ENCODE results near the gene KLK10. TPM values are rescaled to one million over a fixed set of nuclear protein-coding genes. Genes with fewer than 3 reads are reported as not detected.

KLK10 gene, protein sequence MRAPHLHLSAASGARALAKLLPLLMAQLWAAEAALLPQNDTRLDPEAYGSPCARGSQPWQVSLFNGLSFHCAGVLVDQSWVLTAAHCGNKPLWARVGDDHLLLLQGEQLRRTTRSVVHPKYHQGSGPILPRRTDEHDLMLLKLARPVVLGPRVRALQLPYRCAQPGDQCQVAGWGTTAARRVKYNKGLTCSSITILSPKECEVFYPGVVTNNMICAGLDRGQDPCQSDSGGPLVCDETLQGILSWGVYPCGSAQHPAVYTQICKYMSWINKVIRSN
- total RNA-seq = 1.9 TPM

GRCh38 chr19:51019544-51019925 lies at the start of gene KLK10:
KLK10 (minus strand) TSS chr19:51019709; CDS start chr19:51019130, 579 bp downstream.

DNA sequence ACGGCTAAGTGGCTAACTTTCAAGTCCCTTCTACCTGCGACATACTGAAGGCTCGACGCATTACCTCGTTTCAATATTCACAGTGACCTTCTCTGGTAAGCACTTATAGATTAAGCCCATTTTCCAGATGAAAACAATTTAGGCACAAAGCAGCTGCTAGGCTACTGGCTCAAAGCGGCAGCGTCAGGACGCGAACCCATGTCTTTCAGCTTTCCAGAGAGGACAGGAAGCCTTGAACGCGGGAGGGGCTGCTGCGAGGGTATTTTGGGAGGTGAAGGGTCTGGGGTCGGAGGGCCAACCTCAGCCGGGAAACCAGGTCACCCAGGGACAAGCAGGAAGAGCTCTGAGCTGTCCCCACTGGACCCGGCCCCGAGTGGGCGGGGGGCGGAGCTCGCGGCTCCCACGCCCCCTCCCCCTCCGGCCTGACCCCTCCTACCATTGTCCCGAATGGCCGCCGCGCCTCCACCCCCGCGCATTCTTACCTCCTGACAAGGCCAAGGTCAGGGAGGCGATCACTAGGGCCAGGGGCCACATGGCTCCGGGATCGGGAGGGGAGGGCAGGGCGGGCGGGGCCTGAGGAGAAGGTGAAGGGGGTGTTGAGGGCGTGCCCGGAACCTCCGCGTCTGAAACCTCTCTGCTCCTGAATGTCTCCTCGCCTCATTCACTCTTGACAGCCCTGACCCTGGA lies 45.2 kb upstream of the KLK10 start, which contains the start of gene KLK13:
Gene KLK13 (minus strand): TSS at position 559 of the 687 bp plus-strand sequence. CDS start 25 bp downstream, at position 534.

GRCh38 chr19:51034704-51035103 lies 15.2 kb upstream of the KLK10 start, which contains the start of gene KLK12:
KLK12 (minus strand) TSS chr19:51035002; CDS start chr19:51034621, 381 bp downstream.

DNA sequence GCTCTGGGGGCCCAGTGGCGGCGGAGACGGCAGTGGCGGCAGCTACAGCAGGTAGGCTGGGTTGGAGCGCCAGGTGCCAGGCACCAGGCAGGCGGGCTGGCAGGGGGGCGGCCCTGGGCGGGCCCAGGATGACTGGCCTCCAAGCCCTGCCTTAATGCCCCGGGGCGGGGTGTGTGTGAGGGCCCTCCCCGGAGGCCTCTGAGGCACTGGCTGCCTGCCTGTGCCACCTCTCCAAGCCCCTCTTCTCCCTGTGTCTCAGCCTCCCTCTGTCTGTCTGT lies 7.0 kb upstream of the KLK10 start, which contains the start of gene KLK11:
Gene KLK11 (minus strand): TSS at position 63 of the 278 bp plus-strand sequence. CDS start 985 bp downstream, outside the sequence.

GRCh38 chr19:51001515-51001914 lies 18.0 kb downstream of the KLK10 start, which contains the start of gene KLK8:
KLK8 (minus strand) TSS chr19:51001604; CDS start chr19:51001167, 437 bp downstream.

DNA sequence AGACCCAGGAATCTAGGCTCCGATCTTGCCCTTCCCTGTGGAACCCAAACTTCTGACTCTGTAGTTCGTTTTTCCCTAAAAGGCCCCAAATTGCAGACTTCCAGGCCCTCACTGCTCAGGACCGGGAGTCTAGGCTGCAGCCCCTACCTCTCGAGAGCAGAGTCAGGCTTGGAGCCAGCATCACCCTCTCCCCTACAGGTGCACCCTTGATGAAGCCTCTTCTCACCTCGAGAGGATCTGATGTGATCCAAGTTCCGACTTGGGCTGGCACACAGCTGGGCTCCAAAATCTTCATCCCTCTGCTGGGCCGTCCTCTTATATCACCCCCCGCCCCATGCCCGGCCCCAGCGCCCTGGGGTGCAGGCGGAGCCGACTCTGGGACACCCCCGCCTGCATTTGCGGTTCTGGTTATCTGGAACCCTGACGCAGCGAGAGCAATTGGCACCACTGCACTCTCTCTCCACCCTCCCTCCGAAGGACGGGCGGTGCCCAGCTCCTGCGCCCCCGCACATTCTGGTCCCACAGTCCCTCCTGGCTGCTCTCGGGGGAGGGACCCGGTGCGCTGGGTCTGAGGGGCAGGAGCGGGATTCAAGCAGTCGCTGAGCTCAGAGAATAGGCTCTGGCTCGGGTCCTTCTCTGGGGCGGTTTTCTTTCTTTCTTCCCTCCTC lies 35.8 kb downstream of the KLK10 start, which contains the start of gene KLK7:
Gene KLK7 (minus strand): TSS at position 293 of the 668 bp plus-strand sequence. CDS start 1,518 bp downstream, outside the sequence.

DNA sequence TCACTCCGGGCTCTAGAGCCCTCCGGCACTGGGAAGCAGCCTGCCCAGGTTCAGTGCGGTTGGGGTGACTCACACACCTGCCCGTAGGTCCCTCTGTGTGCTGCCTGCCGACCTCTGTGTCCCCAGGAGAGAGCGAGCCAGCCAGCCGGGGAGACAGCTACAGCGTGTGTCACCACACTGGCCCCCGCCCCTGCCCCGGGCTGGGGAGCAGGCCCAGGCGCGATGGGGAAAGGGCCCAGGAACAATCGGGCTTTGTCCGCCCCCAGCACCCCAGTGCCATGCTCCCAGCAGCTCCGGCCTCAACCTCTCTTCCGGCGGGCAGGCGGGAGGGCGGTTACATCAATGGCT lies 50.1 kb downstream of the KLK10 start, which contains the start of gene KLK6:
Gene KLK6 (minus strand): TSS at position 179 of the 348 bp plus-strand sequence. CDS start 1,487 bp downstream, outside the sequence.

Other genes starting within 250 kb of the KLK10 start
- not detected for gene GPR32, start 249.2 kb downstream of the KLK10 start, total RNA-seq
- gene ACP4, start 229.3 kb downstream of the KLK10 start, total RNA-seq = not detected
- not detected for gene KLK1, start 195.9 kb downstream of the KLK10 start, total RNA-seq
- gene KLK15, start 186.1 kb downstream of the KLK10 start, total RNA-seq = not detected
- gene KLK3, start 164.8 kb downstream of the KLK10 start, total RNA-seq = not detected
- gene KLK2, start 146.3 kb downstream of the KLK10 start, total RNA-seq = not detected
- gene KLK4, start 108.3 kb downstream of the KLK10 start, total RNA-seq = not detected
- 0.66 TPM for gene KLK5, start 66.7 kb downstream of the KLK10 start, total RNA-seq
- not detected for gene KLK6, start 50.1 kb downstream of the KLK10 start, total RNA-seq
- not detected for gene KLK7, start 35.8 kb downstream of the KLK10 start, total RNA-seq
- not detected for gene KLK8, start 18.1 kb downstream of the KLK10 start, total RNA-seq
- gene KLK11, start 6.9 kb upstream of the KLK10 start, total RNA-seq = 4.7 TPM
- not detected for gene KLK12, start 15.3 kb upstream of the KLK10 start, total RNA-seq
- not detected for gene KLK13, start 45.4 kb upstream of the KLK10 start, total RNA-seq
- gene KLK14, start 63.2 kb upstream of the KLK10 start, total RNA-seq = not detected
- 4.0 TPM for gene CTU1, start 88.7 kb upstream of the KLK10 start, total RNA-seq
- 0.99 TPM for gene SIGLEC9, start 105.2 kb upstream of the KLK10 start, total RNA-seq
- 1.2 TPM for gene SIGLEC7, start 122.6 kb upstream of the KLK10 start, total RNA-seq
- 1.7 TPM for gene CD33, start 205.4 kb upstream of the KLK10 start, total RNA-seq
- not detected for gene SIGLECL1, start 231.4 kb upstream of the KLK10 start, total RNA-seq

Measured in camera-type eye (tissue), 1 donor.